GM23248 (cell line): ENCODE measurements around the gene ACOT9. TPM values are rescaled to one million over a fixed set of nuclear protein-coding genes. Genes with fewer than 3 reads are reported as not detected.
A peak's percentile ranks its signal among the peaks of the same experiment; 100 is the strongest.

Experiments
- DNase-seq: peaks from one replicate; pipeline ENCODE4 v3.0.0-alpha.2; 2015
- H2AFZ ChIP-seq: fragments of 200-600 bp; sonication (generic); 2 replicates; pipeline ENCODE4 v1.6.1; 2016; ENCODE audit warnings: antibody characterized with exemption
- H3F3A ChIP-seq: fragments of 200-600 bp; sonication (generic); 2 replicates; pipeline ENCODE4 v1.6.1; 2016; ENCODE audit warnings: mild to moderate bottlenecking, antibody characterized with exemption, mixed run types; ENCODE audit not compliant: insufficient read depth
- H3K27ac ChIP-seq: fragments of 200-600 bp; sonication (generic); 2 replicates; pipeline ENCODE4 v1.5.1; 2016; ENCODE audit warnings: mild to moderate bottlenecking
- H3K27me3 ChIP-seq: fragments of 200-600 bp; sonication (generic); replicated peaks from 2 replicates; pipeline ENCODE4 v1.6.1; 2016; ENCODE audit warnings: mild to moderate bottlenecking; ENCODE audit not compliant: insufficient read depth
- H3K36me3 ChIP-seq: fragments of 200-600 bp; sonication (generic); 2 replicates; pipeline ENCODE4 v1.6.1; 2016; ENCODE audit warnings: low read depth, mild to moderate bottlenecking
- H3K4me1 ChIP-seq: fragments of 200-600 bp; sonication (generic); 2 replicates; pipeline ENCODE4 v1.6.1; 2016; ENCODE audit warnings: mild to moderate bottlenecking; ENCODE audit not compliant: insufficient read depth
- H3K4me2 ChIP-seq: fragments of 200-600 bp; sonication (generic); one replicate; pipeline ENCODE4 v1.6.1; 2016; ENCODE audit warnings: mild to moderate bottlenecking; ENCODE audit not compliant: unreplicated experiment
- H3K4me3 ChIP-seq: fragments of 200-600 bp; sonication (generic); 2 replicates; pipeline ENCODE4 v1.5.1; 2016; ENCODE audit warnings: mild to moderate bottlenecking
- H3K79me2 ChIP-seq: fragments of 200-600 bp; sonication (generic); 2 replicates; pipeline ENCODE4 v1.6.1; 2016; ENCODE audit warnings: mild to moderate bottlenecking; ENCODE audit not compliant: insufficient read depth
- H3K9ac ChIP-seq: fragments of 200-600 bp; sonication (generic); 2 replicates; pipeline ENCODE4 v1.6.1; 2016; ENCODE audit warnings: mild to moderate bottlenecking
- H3K9me2 ChIP-seq: fragments of 200-600 bp; sonication (generic); 2 replicates; pipeline ENCODE4 v1.6.1; 2016; ENCODE audit warnings: mixed run types, mild to moderate bottlenecking, moderate library complexity; ENCODE audit not compliant: insufficient read depth
- H3K9me3 ChIP-seq: fragments of 200-600 bp; sonication (generic); one replicate; pipeline ENCODE4 v1.6.1; 2017; ENCODE audit warnings: low read depth
- H4K20me1 ChIP-seq: fragments of 200-600 bp; sonication (generic); 2 replicates; pipeline ENCODE4 v1.6.0; 2016; ENCODE audit not compliant: insufficient read depth
- EZH2 ChIP-seq: fragments of 200-600 bp; sonication (generic); IDR thresholded peaks from 2 replicates; pipeline ENCODE4 v1.6.1; 2018; ENCODE audit warnings: antibody characterized with exemption, mild to moderate bottlenecking; ENCODE audit not compliant: insufficient read depth, poor library complexity, severe bottlenecking
- EZH2phosphoT487 ChIP-seq: fragments of 200-600 bp; sonication (generic); IDR thresholded peaks from 2 replicates; pipeline ENCODE4 v1.6.1; 2018; ENCODE audit warnings: antibody characterized with exemption, moderate library complexity, mild to moderate bottlenecking, low read depth; ENCODE audit not compliant: insufficient read depth
- WGBS, 2 experiments: methylation state at CpG; one replicate each; pipeline ENCODE4 v1.1.6; 2015 to 2017; ENCODE audit warnings: low lambda C conversion rate in 2 of 2, low coverage in 1 of 2; ENCODE audit errors: missing lambda C conversion rate in 2 of 2; 5-methylcytosine and 5-hydroxymethylcytosine counted together
- in situ Hi-C: fragments of 300-500 bp; cut with MboI; formaldehyde crosslinking; loops from 2 replicates; pipeline ENCODE4 v1.15.0; 2020
- polyA plus RNA-seq: library from polyadenylated mRNA; unstranded; fragments of >200 nt; fragmentation: Nextera tagmentation; extraction: Ambion mirVana; gene quantifications from 2 replicates; pipeline ENCODE4 v1.2.1, GENCODE V29; 2016
- total RNA-seq: library from RNA; depleted of rRNA; stranded (reverse); fragments of >200 nt; shearing (Covaris generic); gene quantifications from 2 replicates; pipeline ENCODE4 v1.2.3, GENCODE V29; 2014

ACOT9 gene
- total and polyA plus RNA-seq, 2 experiments from 2014 or later = 66.7 to 85.2 TPM

DNA sequence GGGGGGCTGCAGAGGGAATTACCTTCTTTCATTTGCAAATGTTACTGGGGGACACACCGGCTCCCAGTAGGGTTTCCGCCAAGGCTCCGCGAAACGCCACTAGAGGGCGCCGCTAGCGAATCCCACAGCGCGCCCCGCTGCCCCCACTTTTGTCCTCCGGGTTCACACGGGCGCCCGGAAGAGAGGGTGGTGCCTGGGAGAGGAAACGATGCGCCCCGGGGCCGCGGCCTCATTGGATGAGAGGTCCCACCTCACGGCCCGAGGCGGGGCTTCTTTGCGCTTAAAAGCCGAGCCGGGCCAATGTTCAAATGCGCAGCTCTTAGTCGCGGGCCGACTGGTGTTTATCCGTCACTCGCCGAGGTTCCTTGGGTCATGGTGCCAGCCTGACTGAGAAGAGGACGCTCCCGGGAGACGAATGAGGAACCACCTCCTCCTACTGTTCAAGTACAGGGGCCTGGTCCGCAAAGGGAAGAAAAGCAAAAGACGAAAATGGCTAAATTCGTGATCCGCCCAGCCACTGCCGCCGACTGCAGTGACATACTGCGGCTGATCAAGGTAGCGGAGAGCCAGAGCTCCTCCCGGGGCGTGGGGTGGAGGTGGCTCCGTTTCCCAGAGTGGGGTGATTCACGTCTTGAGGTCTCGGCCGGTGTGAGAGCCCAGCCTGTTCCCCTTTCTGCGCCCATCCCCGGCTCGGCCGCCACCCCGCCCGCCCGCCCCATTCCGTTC lies 40.0 kb upstream of the ACOT9 start, which contains the start of gene SAT1:
Gene SAT1 (plus strand): TSS at position 311 of the 726 bp plus-strand sequence. CDS start 179 bp downstream, at position 490.
- Histone ChIP-seq H2AFZ (peak within 1 kb of the TSS; percentile 71), H3K27me3 (no peaks in the 10 kb centered on the region), H3K4me3 (peak within 1 kb of the TSS; percentile 87), H3F3A (peaks cover 31% of the 10 kb centered on the region), H3K4me2 (peak within 1 kb of the TSS; percentile 88), H3K4me1 (peaks cover 26% of the 10 kb centered on the region), H3K9ac (peak within 1 kb of the TSS; percentile 100), H3K27ac (peak within 1 kb of the TSS; percentile 99), H3K9me3 (no peaks in the 10 kb centered on the region), H4K20me1 (no peaks in the 10 kb centered on the region), H3K79me2 (peaks cover 18% of the 10 kb centered on the region; the same call in 1 of the 2 replicates), H3K9me2 (no peaks in the 10 kb centered on the region), H3K36me3 (0 out of 2 replicates have a peak, but pooled peaks cover 14% of the 10 kb centered on the region)
- in situ Hi-C loops = loop anchor here (10.0 kb wide), 1 partner anchor 122 kb away; the partner anchor contains the start of genes APOO and CXorf58
- WGBS, 2 experiments = 1 to 3% methylated on average over 21 to 28 of the region's 58 CpGs
- TF ChIP-seq EZH2 = no peak
- no peak for TF ChIP-seq EZH2phosphoT487
- DNase-seq = peak; percentile 97

DNA sequence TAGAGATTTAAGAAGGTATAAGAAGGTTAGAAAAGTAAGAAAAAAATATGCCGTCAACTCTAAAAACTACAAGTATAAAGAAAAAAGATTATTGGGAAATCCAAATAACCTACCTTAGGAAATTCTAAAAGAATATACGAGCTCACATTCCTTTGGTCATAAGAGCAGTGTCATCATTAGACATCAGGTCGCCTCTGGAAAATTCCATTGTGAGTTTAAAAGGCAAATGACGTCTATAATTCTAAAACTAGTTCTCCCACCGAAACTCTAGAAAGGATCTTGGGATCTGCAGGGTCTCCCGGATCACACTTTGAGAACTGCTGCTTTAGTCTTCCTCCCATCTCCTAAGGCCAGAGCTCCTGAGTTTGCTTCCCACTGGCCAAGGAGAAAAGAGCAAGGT lies 39.4 kb upstream of the ACOT9 start:
- Histone ChIP-seq H3K4me2 (peak overlapping the region; percentile 81), H3K79me2 (peaks cover 18% of the 10 kb centered on the region; the same call in 1 of the 2 replicates), H3K9ac (peak overlapping the region; percentile 100), H3F3A (peaks cover 31% of the 10 kb centered on the region), H3K27ac (peak overlapping the region; percentile 99), H2AFZ (peak overlapping the region; percentile 71), H3K9me2 (no peaks in the 10 kb centered on the region), H3K4me3 (peak overlapping the region; percentile 64), H3K9me3 (no peaks in the 10 kb centered on the region), H3K36me3 (0 out of 2 replicates have a peak, but pooled peaks cover 14% of the 10 kb centered on the region), H4K20me1 (no peaks in the 10 kb centered on the region), H3K4me1 (peaks cover 26% of the 10 kb centered on the region), H3K27me3 (no peaks in the 10 kb centered on the region)
- peak; percentile 66 for DNase-seq
- in situ Hi-C loops = loop anchor here (10.0 kb wide), 1 partner anchor 122 kb away; the partner anchor contains the start of genes APOO and CXorf58
- 10 to 17% methylated on average over 6 of the region's 6 CpGs for WGBS, 2 experiments
- TF ChIP-seq EZH2 (no peak), EZH2phosphoT487 (no peak)

DNA sequence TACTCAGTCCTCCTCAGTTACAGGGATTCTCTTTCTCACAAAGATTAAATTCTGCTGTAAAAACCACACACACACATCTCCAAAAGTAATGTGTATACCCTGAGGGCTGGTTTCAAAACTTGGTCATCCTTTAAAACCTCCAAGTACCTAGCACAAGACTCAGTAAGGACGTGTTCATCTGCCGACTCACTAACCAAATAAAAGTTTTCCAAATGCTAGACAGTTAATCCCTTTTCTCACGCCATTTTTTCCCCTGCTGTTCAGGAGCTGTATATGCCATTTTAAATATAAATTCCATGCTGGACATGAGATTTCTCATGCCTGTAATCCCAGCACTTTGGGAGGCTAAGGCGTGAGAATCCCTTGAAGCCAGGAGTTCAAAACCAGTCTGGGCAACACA lies 35.9 kb upstream of the ACOT9 start:
- in situ Hi-C loops = no loop called here
- peak overlapping the region; percentile 49 for H3K27ac ChIP-seq
- no peak overlapping the region for H3K4me2 ChIP-seq
- peak; percentile 84 for DNase-seq
- peaks cover 18% of the 10 kb centered on the region for H3K4me1 ChIP-seq
- TF ChIP-seq EZH2phosphoT487 (no peak), EZH2 (no peak)
- no peak overlapping the region for H2AFZ ChIP-seq
- no peaks in the 10 kb centered on the region for H3K36me3 ChIP-seq
- peaks cover 12% of the 10 kb centered on the region; the same call in 1 of the 2 replicates for H3F3A ChIP-seq
- no peaks in the 10 kb centered on the region for H4K20me1 ChIP-seq
- WGBS, 2 experiments = 34 to 35% methylated on average over 4 of the region's 4 CpGs
- H3K9me2 ChIP-seq = no peaks in the 10 kb centered on the region
- H3K9ac ChIP-seq = peak overlapping the region; percentile 36; the same call in 1 of the 2 replicates
- H3K79me2 ChIP-seq = 0 out of 2 replicates have a peak, but pooled peaks cover 5% of the 10 kb centered on the region
- H3K4me3 ChIP-seq = no peak overlapping the region
- no peaks in the 10 kb centered on the region for H3K27me3 ChIP-seq
- H3K9me3 ChIP-seq = no peaks in the 10 kb centered on the region

DNA sequence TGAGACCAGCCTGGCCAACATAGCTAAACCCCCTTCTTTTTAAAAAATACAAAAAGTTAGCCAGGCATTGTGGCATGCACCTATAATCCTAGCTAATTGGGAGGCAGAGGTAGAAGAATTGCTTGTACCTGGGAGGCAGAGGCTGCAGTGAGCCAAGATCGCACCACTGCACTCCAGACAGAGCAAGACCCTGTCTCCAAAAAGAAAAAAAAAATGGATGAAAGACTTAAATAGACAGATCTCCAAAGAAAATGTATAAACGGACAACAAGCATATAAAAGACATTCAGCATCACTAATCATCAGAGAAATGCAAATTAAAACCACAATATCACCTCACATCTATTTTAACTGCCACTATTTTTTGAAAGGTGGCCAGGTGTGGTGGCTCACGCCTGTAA lies 33.3 kb upstream of the ACOT9 start:
- Histone ChIP-seq H3K9ac (no peak overlapping the region), H3K4me3 (no peak overlapping the region), H3K27me3 (no peaks in the 10 kb centered on the region), H3K4me1 (peaks cover 8% of the 10 kb centered on the region; the same call in 1 of the 2 replicates), H4K20me1 (no peaks in the 10 kb centered on the region), H3K9me2 (no peaks in the 10 kb centered on the region), H3K27ac (no peak overlapping the region), H3K9me3 (no peaks in the 10 kb centered on the region), H3K4me2 (no peak overlapping the region), H3K79me2 (no peaks in the 10 kb centered on the region), H2AFZ (no peak overlapping the region), H3F3A (no peaks in the 10 kb centered on the region), H3K36me3 (no peaks in the 10 kb centered on the region)
- no peak for TF ChIP-seq EZH2
- TF ChIP-seq EZH2phosphoT487 = no peak
- 91 to 94% methylated on average over 3 of the region's 3 CpGs for WGBS, 2 experiments
- no peak for DNase-seq
- in situ Hi-C loops = no loop called here
